GM21367 (cell line): ENCODE data around the gene PLSCR5.

Source experiments
- ATAC-seq: cut with Tn5 transposase; IDR thresholded peaks from one replicate; pipeline ENCODE4 v1.9.1; 2021; ENCODE audit not compliant: unreplicated experiment

The PLSCR5 gene, protein sequence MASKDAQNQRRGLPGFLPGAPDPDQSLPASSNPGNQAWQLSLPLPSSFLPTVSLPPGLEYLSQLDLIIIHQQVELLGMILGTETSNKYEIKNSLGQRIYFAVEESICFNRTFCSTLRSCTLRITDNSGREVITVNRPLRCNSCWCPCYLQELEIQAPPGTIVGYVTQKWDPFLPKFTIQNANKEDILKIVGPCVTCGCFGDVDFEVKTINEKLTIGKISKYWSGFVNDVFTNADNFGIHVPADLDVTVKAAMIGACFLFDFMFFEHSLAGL

DNA sequence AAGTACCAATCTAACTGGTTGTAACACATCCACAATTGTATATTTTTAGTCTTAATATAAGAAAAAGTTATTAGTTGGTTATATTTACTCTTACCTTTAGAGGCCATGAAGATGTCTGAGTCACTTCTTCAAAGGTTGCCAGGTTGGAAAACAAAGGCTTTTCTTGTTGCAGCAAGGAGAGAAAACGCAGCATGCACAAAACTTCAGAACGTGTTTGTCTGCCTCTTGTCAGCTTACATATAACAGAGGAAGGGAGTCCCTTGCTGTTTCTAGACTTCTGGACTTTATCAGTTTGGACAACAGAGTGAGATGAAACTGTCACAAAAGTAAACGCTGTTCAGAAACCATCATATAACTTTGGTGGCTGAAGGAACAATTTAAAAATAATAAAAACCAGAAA is at the start of gene PLSCR5:
Gene PLSCR5, minus strand, starts transcription at position 241 of the 400 bp plus-strand sequence. Its CDS starts 134 bp downstream, at position 107.
- ATAC-seq: no peak

DNA sequence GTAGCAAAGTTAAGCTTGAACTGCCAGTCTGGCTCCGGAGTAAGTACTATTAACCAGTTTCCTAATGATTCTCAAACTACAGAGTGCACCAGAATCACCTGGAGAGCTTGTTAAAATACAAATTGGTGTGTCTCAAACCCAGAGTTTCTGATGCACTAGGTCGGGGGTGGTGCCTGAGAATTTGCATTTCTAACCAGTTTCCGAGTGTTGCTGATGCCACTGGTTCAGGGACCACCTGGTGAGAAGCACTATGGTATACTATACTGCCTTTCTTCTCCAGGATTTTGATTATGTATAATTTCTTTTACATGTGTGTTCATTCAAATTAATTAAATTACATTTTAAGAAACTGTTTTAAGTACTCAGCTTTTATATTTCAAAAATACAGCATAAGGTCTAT is 48.8 kb upstream of the PLSCR5 start:
- no peak for ATAC-seq

DNA sequence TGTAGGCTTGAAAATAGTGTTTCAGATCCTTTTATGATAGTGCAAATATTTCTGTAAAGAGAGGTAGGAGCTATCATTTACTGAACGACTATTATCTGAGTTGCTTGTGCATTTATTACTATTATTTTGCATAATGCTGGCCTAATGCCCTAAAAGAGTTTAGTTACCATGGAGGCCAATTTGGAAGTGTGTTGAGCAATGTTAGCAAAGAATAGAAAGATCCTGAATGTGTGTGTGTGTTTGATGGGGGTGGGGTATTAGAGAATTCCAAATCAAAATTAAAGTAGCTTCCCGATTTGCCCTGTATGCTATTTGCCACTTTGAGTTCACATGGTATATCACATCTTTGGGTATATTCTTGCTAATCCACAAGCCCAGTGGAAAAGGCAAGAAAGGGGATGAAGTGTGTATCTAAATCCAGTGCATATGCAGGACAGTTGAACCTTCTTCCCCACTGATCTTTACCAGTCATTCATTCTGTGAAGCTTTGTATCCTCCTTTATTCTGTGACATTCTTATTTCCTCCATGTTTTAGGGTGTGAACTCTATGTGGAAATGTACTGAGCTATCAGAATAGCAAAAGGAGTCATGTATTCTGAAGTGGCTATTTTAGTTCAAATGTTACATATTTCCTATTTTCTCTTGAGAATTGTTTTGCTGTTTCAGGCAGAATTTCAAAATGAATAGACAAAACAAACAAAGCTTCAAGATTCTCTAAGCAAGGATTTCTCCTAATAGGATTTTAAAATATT is 45.7 kb upstream of the PLSCR5 start:
- ATAC-seq: no peak

- no peak for ATAC-seq
Observed at GRCh38 chr3:146646261-146646660, 41.1 kb upstream of the PLSCR5 start.

DNA sequence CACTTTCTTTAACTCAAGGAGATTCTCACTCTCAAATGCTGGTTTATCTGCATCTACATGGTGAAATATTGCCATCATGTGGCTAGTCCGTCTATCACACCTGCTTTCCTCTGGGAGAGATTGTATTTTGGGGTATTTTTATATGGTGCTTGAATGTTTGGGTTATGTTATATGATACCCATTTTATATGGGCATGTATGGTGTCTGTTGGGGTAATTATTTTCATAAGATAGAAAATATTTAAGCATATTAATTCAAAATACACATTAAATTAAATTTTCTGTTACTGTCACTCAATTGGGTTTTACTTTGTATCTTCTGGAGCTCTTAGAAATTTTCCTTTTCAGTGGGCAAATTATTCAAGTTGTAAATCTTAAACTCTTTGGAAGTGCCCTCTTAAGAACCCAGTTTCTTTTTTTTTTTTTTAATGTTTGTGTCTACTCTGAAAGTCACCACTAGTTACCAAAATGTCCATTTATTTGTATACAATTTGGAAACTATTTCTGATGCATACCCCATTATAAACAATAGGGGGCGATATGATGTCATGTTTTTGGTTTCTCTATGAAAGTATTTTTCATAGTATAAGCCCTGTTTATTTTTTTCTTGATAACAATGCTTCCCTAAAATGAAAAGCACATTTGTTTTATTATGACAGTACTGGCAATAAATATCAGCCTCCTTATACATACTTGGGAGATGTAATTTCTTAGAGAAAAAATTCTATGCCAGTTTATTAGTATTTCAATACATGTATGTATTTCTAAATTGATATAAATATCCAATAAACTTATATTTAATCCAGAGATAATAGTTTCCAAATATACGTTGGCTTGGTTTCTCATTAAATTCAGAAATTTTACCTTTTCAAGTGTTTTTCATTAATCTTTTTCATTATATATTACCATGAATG is 36.1 kb upstream of the PLSCR5 start:
- ATAC-seq: peak; percentile 87

GRCh38 chr3:146640361-146640760 is 35.2 kb upstream of the PLSCR5 start:
- ATAC-seq: no peak

GRCh38 chr3:146638718-146639117 is 33.6 kb upstream of the PLSCR5 start:
- no peak for ATAC-seq

- ATAC-seq: no peak
Observed at GRCh38 chr3:146637871-146638270, 32.7 kb upstream of the PLSCR5 start.

GRCh38 chr3:146636881-146637280 is 31.7 kb upstream of the PLSCR5 start:
- no peak for ATAC-seq

DNA sequence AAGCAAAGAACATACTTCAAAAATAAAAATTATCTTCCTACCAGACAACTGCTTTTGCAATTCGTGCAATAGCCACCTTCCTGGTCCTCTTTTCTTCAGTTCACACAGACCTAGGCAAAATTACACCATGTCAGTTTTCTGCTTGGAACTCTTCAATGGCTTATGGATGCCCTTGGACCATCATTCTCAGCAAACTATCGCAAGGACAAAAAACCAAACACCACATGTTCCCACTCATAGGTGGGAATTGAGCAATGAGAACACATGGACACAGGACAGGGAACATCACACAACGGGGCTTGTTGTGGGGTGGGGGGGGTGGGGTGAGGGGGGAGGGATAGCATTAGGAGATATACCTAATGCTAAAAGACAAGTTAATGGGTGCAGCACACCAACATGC is 29.2 kb upstream of the PLSCR5 start:
- ATAC-seq: no peak

GRCh38 chr3:146628671-146629070 is 23.5 kb upstream of the PLSCR5 start:
- ATAC-seq: no peak

DNA sequence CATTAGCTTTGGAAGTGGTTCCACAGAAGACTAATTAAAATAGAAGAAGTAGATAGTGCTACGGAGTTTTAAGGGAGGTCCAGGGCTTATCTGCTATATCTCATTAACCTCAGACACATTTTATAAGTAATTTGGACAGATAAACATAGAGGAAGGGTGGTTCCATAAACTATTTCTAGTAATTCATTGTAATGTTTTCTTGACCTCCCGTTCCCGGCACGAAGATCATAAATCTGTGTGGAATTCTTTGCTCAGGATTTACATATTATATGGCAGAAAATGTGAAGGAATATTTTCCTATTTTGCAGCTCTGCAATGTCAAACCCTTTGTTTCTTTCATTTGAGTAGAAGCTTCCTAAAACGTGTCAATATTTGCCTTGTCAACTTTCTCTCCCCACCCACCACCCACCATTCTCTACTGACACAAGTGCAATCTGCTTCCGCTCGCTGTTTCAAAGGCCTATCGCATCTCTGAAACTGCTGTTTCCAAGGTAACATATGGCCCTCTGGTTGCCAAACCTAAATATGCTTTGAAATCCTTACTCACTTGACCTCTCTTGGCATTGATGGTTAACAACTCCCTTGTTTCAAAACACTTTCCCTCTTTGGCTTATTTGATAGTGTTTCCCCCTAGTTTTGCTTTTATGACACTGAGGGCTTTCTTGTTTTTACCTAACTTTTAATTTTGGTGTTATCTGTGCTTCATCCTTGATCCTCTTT is 21.4 kb upstream of the PLSCR5 start:
- no peak for ATAC-seq

GRCh38 chr3:146625186-146625775 is 20.1 kb upstream of the PLSCR5 start:
- peak; percentile 66 for ATAC-seq

GRCh38 chr3:146621723-146622122 is 16.6 kb upstream of the PLSCR5 start:
- ATAC-seq: no peak

DNA sequence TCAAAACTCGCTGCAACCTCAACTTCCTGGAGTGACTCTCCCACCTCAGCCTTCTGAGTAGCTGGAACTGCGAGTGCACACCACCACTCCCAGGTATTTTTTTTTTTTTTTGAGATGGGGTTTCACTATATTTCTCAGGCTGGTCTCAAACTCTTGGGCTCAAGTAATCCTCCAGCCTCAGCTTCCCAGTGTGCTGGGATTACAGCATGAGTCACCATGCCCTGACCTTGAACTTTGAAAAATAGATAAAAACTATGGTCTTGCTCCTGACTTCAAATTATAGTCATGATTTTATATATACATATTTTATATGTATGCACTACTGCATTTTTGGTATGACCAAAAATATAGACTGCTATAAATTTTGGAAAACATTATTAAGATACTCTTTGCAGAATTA is 6.9 kb upstream of the PLSCR5 start:
- ATAC-seq: no peak

DNA sequence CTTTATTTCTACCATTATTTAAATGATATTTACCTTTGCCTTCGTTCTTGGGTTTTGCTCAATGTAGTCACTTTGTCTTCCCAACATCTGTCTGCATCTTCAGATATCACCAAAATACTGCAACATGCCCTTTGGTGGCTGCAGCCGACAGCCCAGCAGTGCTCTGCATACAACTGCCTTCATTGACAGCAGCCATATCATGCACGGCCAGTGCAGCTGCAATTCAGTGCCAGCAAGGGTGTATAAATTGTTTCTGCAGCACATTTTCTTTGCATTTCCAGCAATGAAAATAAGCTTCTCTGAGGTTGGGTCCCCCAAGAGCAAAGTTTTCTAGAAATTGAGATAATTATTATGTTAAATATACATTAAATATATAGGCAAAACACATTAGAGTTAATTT is 6.0 kb upstream of the PLSCR5 start:
- no peak for ATAC-seq

GRCh38 chr3:146598535-146598934 is 6.6 kb downstream of the PLSCR5 start:
- ATAC-seq: no peak

- no peak for ATAC-seq
Observed at GRCh38 chr3:146594843-146595482, 10.2 kb downstream of the PLSCR5 start.

DNA sequence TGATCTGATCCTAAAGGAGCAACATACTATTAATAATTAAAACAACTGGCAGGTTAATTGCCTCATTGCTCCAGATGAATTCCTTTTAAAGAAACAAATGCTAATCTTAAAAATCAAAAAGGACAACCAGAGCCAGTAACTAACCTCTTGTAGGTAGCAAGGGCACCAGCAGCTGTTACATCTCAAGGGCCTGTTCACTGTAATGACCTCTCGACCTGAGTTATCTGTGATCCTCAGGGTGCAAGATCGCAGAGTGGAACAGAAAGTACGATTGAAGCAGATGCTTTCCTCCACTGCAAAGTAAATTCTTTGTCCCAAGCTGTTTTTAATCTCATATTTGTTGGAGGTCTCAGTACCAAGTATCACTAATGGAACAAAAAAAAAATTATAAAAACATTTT is 11.4 kb downstream of the PLSCR5 start:
- no peak for ATAC-seq

DNA sequence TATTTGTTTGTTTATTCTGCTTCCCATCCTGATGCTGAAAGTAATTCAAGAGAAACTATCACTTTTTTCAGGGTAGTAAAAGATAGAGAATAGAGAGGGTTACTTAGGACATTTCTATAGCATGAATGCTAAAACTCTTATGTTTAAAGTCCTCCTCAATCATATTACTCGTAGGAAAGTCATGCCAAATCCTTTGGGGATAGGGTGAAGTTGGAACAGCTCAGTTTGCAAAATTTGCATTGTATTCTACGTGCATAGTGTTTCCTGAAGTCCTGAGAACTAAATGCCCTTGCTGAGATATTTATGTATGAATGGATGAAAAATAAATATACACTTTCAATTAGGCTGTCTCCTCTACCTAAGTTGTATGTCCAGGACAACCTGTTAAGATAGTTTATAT is 14.6 kb downstream of the PLSCR5 start:
- ATAC-seq: no peak
